Activated T-cell treated with anti-CD3 and anti-CD28 coated beads, Interleukin-2, amount 50 U/mL, for 72 hours (primary cell): Measurements from ENCODE around the gene RAB5B. TPM values are rescaled to one million over a fixed set of nuclear protein-coding genes. Genes with fewer than 3 reads are reported as not detected.
A peak's percentile ranks its signal among the peaks of the same experiment; 100 is the strongest.

Experiments
- ATAC-seq, 2 donors: fragments of 150-1000 bp; cut with Tn5 transposase; replicated peaks in 1 of 2; 2 replicates each; pipeline ENCODE4 v1.10.0; 2021; ENCODE audit warnings: moderate library complexity in 2 of 2, mild to moderate bottlenecking in 1 of 2
- DNase-seq, 2 donors: peaks; one replicate each; pipeline ENCODE4 v3.0.0; 2021 to 2022; ENCODE audit warnings: mixed read lengths in 1 of 2
- H3K27ac Mint-ChIP-seq: one replicate; pipeline ENCODE4 v1.8.0; 2022; ENCODE audit warnings: mild to moderate bottlenecking, moderate library complexity, mixed read lengths
- H3K27me3 Mint-ChIP-seq: one replicate; pipeline ENCODE4 v1.8.0; 2022; ENCODE audit warnings: low read depth, mixed read lengths
- H3K36me3 Mint-ChIP-seq, 2 donors: one replicate each; pipeline ENCODE4 v1.8.0; 2022; ENCODE audit warnings: mixed read lengths in 2 of 2, mild to moderate bottlenecking in 1 of 2; ENCODE audit not compliant: insufficient read depth in 2 of 2
- H3K4me1 Mint-ChIP-seq: one replicate; pipeline ENCODE4 v1.8.0; 2022; ENCODE audit warnings: low read depth, mixed read lengths
- H3K4me3 Mint-ChIP-seq, 2 donors: one replicate each; pipeline ENCODE4 v1.8.0; 2022; ENCODE audit warnings: mild to moderate bottlenecking in 2 of 2, mixed read lengths in 2 of 2, moderate library complexity in 2 of 2
- H3K9me3 Mint-ChIP-seq, 2 donors: one replicate each; pipeline ENCODE4 v1.8.0; 2022; ENCODE audit warnings: mixed read lengths in 2 of 2
- total RNA-seq, 2 donors: library from RNA; stranded (reverse); gene quantifications; one replicate each; pipeline ENCODE4 v1.2.3, GENCODE V29; 2022

RAB5B gene
- total RNA-seq, 2 donors from 2014 or later, result 49.4 to 56.6 TPM

DNA sequence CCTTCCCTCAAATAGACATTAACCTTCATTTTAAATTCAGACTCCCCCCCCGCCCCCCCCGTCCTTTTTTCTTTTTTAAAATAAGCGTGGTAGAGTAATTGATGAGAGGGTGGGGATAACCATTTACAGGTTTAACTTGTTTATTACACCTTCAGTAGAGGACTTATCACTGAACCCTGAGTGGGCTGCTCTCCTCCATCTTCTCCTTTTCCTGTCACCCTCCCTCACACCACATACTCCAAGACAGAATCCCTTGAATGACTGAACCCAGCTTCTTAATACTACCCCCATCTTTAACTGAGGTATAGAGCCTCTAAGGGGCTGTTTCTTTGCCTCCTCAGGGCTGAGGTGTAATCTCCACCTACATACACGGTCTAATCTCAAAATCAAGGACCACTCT, 43.3 kb downstream of the RAB5B start:
- no peak for DNase-seq
- no peaks in the 10 kb centered on the region for H3K27me3 Mint-ChIP-seq
- no peak overlapping the region for H3K27ac Mint-ChIP-seq
- no peak for ATAC-seq
- no peaks in the 10 kb centered on the region for H3K9me3 Mint-ChIP-seq
- H3K4me3 Mint-ChIP-seq, result no peak overlapping the region
- H3K4me1 Mint-ChIP-seq, result peaks cover 38% of the 10 kb centered on the region
- H3K36me3 Mint-ChIP-seq, result peaks cover 0 to 2% of the 10 kb centered on the region in 2 donors

DNA sequence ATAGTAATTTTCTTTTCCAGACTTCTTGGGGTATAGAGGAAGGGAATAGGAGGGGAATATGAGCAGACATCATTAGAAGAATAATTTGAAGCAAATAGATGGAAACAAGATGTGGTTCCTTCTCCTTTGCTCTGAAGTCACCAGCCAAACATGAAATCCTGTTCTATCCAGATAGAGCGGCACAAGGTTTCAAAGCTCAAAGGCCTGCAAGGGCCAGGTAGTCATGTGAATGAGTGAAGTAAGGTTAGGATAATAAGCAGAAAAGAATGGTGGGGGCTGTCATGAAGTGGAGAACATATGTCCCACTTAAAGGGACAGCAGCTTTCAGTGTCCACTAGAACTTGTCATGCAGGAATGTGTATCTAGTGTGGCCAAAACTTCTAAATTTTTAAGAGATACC, 44.5 kb downstream of the RAB5B start:
- no peaks in the 10 kb centered on the region for H3K9me3 Mint-ChIP-seq
- H3K27me3 Mint-ChIP-seq, result no peaks in the 10 kb centered on the region
- no peak overlapping the region for H3K27ac Mint-ChIP-seq
- H3K4me1 Mint-ChIP-seq, result peaks cover 49% of the 10 kb centered on the region
- no peak overlapping the region for H3K4me3 Mint-ChIP-seq
- peaks cover 0 to 2% of the 10 kb centered on the region in 2 donors for H3K36me3 Mint-ChIP-seq
- no peak for DNase-seq
- no peak for ATAC-seq

DNA sequence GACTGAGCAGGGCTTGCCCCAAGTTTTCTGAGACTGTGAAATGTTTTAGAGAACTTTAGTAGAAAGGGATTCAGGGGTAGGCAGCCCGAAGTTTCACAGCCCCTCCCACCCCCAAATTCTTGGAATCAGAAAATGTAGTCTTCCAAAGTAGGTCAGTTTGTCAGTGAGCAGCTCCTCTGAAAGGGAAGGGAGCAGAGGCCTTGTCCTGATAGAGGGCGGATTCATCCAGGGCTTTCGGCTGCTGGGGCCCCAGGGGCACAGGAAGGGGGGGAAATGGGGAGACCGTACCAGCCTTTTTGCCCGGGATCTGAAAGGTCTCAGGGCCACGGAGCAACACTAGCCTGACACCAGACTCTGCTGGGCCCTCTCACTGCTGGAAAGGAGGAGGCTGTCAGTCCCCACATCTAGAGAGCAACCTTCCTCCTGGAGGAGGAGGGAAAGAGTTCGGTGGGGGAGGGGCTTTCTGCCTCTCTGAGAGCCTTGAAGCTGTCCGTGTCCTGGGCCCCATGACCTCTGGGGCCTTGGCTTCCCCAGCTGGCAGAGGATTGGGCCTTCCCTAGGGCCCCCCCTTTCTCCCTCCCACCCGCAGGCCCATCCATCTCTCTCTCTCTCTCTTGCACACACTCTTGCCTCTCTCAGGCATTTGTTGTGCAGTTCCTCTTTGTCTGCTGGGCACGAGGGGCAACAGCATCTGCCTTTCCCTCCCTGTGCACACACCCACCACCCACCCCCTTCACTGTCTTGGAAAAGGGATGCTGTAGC, 46.7 kb downstream of the RAB5B start, which contains the start of gene IKZF4:
Gene IKZF4 (plus strand): TSS at position 621 of the 762 bp plus-strand sequence. CDS start 451 bp downstream, outside the sequence.
- H3K4me1 Mint-ChIP-seq, result peaks cover 52% of the 10 kb centered on the region

DNA sequence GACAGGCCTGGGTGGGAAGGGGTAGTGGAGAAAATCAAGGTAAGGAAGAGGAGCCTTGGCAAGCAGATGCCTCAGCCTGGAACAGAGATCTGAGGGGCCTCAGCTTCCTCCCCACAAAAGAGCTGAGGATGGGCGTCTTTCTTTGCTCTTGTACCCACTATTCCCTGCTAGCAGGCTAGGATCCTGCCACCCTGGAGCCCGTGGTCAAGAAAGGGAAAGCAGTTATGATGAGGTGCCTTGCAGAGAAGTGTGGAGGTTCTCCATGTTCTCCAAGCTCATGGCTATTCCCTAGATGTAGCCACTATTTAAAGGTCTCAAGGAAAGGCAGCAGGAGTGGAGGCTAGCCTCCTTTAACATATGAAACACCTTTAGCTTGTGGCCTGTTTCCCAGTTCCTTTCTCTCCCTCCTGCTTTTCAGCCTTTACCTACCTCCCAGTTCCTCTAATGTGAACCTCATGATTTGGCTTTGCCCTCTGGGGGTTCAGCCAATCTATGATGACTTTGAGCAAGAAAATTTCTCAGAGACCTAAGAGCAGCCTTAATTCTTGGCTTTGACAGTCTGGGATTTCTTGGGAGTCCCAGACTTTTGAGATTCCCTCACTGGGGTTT, 48.1 kb downstream of the RAB5B start:
- Mint-ChIP-seq H3K4me1 (peaks cover 43% of the 10 kb centered on the region), H3K27me3 (no peaks in the 10 kb centered on the region), H3K36me3 (peaks cover 2% of the 10 kb centered on the region in 2 donors), H3K4me3 (peak overlapping the region; percentile 95 to 97), H3K9me3 (no peaks in the 10 kb centered on the region), H3K27ac (peak overlapping the region; percentile 96)
- no peak for ATAC-seq
- DNase-seq, result no peak

More for the DNA sequence above, 46.7 kb downstream of the RAB5B start, which contains the start of gene IKZF4:
- peaks cover under 1 to 2% of the 10 kb centered on the region in 2 donors for H3K36me3 Mint-ChIP-seq
- no peaks in the 10 kb centered on the region for H3K9me3 Mint-ChIP-seq
- peak within 1 kb of the TSS; percentile 95 to 97 for H3K4me3 Mint-ChIP-seq
- peak within 1 kb of the TSS; percentile 96 for H3K27ac Mint-ChIP-seq
- H3K27me3 Mint-ChIP-seq, result no peaks in the 10 kb centered on the region
- DNase-seq (peak in 1 of 2 donors; percentile 29), ATAC-seq (peak; percentile 41 to 45)

DNA sequence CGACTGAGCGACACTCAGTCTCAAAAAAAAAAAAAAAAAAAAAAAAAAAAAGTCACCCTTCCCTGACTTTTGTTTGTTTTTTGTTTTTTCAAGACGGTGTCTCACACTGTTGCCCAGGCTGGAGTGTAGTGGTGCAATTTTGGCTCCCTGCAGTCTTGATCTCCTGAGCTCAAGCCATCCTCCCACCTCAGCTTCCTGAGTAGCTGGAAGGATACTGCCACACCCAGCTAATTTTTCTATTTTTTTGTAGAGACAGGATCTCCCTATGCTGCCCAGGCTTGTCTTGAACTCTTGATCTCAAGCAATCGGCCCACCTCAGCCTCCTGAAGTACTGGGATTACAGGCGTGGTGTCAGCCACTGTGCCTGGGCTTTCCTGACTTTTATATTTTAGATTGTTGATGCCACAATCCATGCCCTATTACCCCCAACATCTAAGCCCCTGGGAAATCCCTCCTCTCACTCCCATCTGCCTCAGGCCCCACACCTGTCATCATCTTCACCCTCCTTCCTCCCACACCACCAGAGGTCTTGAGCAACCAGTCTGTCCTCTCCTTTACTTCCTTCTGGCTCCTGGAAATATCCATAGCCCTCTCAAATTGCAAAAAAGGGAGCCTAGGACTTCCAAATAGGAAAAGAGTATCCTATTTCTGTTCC, 54.8 kb downstream of the RAB5B start:
- no peak overlapping the region for H3K27ac Mint-ChIP-seq
- no peak for DNase-seq
- no peak overlapping the region for H3K4me3 Mint-ChIP-seq
- H3K4me1 Mint-ChIP-seq, result peaks cover 45% of the 10 kb centered on the region
- H3K9me3 Mint-ChIP-seq, result no peaks in the 10 kb centered on the region
- no peaks in the 10 kb centered on the region for H3K27me3 Mint-ChIP-seq
- peaks cover 2 to 27% of the 10 kb centered on the region in 2 donors for H3K36me3 Mint-ChIP-seq
- ATAC-seq, result no peak

DNA sequence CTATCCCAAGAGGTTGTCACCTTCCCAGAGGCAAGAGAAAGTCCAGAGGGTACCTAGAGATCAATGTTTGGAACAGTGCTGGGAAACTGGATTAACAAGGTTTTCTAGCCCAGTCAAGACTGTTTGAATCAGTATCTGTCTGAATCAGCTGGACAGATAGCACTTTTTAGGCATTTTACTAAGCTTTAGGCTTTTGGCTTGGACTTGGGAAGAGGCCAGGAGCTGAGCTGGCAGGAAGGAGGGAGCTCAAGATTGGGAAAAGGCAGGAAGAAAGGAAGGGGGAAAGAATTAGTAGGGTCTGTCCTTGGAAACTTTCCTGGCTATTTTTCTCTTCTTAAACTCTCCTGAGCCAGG, 55.3 kb downstream of the RAB5B start:
- DNase-seq, result no peak
- Mint-ChIP-seq H3K9me3 (no peaks in the 10 kb centered on the region), H3K36me3 (peaks cover 2 to 31% of the 10 kb centered on the region in 2 donors), H3K27ac (peak overlapping the region; percentile 52), H3K4me1 (peaks cover 43% of the 10 kb centered on the region), H3K4me3 (no peak overlapping the region), H3K27me3 (no peaks in the 10 kb centered on the region)
- ATAC-seq, result no peak

DNA sequence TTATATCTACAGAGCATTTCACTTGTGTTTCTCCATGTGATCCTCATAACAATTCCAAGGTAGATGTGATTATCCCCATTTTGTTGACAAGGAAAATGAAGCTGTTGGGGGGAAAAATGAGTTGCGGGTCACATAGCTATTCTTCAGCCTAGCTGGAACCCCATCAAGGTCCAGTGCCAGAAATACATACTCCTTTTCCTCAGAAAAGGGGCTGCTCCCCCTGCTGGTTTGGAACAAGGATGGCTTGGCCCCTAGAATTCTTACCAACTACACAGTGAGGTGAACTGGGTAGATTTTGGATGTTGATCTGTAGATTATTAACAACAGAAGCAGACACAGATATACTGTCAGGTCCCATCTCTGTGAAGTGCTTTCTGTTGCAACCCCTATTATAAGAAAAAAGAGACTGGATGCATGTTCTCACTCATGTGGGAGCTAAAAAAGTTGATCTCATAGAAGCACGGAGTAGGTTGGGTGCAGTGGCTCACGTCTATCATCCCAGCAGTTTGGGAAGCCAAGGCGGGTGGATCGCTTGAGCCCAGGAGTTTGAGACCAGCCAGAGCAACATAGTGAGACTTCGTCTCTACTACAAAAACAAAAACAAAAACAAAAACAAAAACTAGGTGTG, 55.9 kb downstream of the RAB5B start:
- Mint-ChIP-seq H3K27me3 (no peaks in the 10 kb centered on the region), H3K4me3 (no peak overlapping the region), H3K9me3 (no peaks in the 10 kb centered on the region), H3K27ac (peak overlapping the region; percentile 52), H3K36me3 (peaks cover 2 to 31% of the 10 kb centered on the region in 2 donors), H3K4me1 (peaks cover 49% of the 10 kb centered on the region)
- ATAC-seq (peak in 1 of 2 donors; percentile 38), DNase-seq (peak; percentile 46 to 49)

DNA sequence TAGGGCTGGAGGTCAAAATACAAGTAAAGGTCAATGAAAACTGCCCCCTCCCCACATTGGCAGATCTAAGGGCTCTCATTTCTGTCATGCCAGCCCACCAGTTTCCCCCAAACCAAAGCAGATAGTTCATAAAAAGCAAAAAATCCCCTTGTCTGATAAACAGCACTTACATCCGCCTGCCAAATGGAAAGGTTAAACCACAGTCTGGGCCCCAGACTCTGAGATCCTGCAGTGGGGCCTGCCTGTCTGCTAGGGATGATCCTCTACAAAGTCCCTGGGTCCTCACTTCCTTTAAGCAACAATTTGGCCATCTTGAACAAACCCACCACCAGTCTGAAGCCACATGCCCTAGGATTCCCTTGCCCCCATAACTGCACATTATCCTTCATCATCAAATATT, 58.1 kb downstream of the RAB5B start:
- Mint-ChIP-seq H3K4me3 (peak overlapping the region; percentile 55 to 78), H3K9me3 (no peaks in the 10 kb centered on the region), H3K27me3 (no peaks in the 10 kb centered on the region), H3K27ac (peak overlapping the region; percentile 98), H3K4me1 (peaks cover 49% of the 10 kb centered on the region), H3K36me3 (peaks cover 9 to 33% of the 10 kb centered on the region in 2 donors)
- ATAC-seq, result peak; percentile 40 to 59
- peak in 1 of 2 donors; percentile 24 for DNase-seq

DNA sequence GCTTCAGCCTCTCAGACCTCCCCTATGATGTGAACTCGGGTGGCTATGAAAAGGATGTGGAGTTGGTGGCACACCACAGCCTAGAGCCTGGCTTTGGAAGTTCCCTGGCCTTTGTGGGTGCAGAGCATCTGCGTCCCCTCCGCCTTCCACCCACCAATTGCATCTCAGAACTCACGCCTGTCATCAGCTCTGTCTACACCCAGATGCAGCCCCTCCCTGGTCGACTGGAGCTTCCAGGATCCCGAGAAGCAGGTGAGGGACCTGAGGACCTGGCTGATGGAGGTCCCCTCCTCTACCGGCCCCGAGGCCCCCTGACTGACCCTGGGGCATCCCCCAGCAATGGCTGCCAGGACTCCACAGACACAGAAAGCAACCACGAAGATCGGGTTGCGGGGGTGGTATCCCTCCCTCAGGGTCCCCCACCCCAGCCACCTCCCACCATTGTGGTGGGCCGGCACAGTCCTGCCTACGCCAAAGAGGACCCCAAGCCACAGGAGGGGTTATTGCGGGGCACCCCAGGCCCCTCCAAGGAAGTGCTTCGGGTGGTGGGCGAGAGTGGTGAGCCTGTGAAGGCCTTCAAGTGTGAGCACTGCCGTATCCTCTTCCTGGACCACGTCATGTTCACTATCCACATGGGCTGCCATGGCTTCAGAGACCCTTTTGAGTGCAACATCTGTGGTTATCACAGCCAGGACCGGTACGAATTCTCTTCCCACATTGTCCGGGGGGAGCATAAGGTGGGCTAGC, 60.9 kb downstream of the RAB5B start:
- ATAC-seq (peak; percentile 81 to 82), DNase-seq (peak; percentile 43 to 55)
- H3K27ac Mint-ChIP-seq, result no peak overlapping the region
- peaks cover 53% of the 10 kb centered on the region for H3K4me1 Mint-ChIP-seq
- H3K4me3 Mint-ChIP-seq, result peak overlapping the region; percentile 61 to 63
- no peaks in the 10 kb centered on the region for H3K27me3 Mint-ChIP-seq
- no peaks in the 10 kb centered on the region for H3K9me3 Mint-ChIP-seq
- peaks cover 8 to 26% of the 10 kb centered on the region in 2 donors for H3K36me3 Mint-ChIP-seq

DNA sequence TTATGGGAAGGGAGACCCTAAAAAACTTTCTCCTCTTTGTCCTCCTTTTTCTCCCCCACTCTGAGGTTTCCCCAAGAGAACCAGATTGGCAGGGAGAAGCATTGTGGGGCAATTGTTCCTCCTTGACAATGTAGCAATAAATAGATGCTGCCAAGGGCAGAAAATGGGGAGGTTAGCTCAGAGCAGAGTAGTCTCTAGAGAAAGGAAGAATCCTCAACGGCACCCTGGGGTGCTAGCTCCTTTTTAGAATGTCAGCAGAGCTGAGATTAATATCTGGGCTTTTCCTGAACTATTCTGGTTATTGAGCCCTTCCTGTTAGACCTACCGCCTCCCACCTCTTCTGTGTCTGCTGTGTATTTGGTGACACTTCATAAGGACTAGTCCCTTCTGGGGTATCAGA, 63.3 kb downstream of the RAB5B start:
- no peaks in the 10 kb centered on the region for H3K9me3 Mint-ChIP-seq
- peak overlapping the region in 1 of 2 donors; percentile 33 for H3K4me3 Mint-ChIP-seq
- H3K27ac Mint-ChIP-seq, result peak overlapping the region; percentile 59
- H3K27me3 Mint-ChIP-seq, result no peaks in the 10 kb centered on the region
- H3K36me3 Mint-ChIP-seq, result peaks cover 11 to 21% of the 10 kb centered on the region in 2 donors
- H3K4me1 Mint-ChIP-seq, result peaks cover 52% of the 10 kb centered on the region
- DNase-seq (no peak), ATAC-seq (no peak)

DNA sequence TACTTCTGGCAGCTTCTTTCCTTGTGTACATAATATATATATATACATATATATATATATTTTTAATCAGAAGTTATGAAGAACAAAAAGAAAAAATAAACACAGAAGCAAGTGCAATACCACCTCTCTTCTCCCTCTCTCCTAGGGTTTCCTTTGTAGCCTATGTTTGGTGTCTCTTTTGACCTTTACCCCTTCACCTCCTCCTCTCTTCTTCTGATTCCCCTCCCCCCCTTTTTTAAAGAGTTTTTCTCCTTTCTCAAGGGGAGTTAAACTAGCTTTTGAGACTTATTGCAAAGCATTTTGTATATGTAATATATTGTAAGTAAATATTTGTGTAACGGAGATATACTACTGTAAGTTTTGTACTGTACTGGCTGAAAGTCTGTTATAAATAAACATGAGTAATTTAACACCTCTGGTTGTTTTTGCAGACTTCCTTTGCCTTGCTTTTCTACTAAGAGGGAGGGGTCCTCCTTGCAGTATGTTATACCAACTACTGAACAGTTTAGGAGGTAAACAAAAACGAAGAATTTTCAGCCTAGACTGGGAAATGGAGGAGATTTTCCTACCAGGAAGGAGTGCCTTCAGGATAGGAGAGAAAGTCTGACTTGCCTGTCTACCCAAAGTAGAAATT, 64.3 kb downstream of the RAB5B start:
- Mint-ChIP-seq H3K36me3 (peaks cover 15 to 23% of the 10 kb centered on the region in 2 donors), H3K9me3 (no peaks in the 10 kb centered on the region), H3K4me1 (peaks cover 53% of the 10 kb centered on the region), H3K27ac (peak overlapping the region; percentile 90), H3K4me3 (no peak overlapping the region), H3K27me3 (no peaks in the 10 kb centered on the region)
- no peak for ATAC-seq
- DNase-seq, result no peak

DNA sequence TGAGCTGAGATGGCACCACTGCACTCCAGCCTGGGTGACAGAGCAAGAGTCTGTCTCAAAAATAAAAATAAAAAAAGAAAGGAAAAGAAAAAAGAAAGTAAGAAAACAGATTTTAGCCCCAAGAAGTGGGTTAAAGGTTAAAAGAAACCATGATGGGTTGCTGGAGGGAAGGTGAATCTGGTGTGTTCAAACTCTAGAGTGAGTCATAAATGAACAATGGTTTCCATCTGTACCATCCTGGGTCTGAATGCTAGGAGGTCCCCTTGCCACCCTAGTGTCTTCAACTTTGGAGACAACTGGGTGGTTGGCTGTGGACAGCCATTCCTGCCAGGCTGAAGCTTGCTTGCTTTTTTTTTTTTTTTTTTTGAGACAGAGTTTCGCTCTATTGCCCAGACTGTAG, 66.3 kb downstream of the RAB5B start:
- Mint-ChIP-seq H3K4me3 (peak overlapping the region; percentile 95 to 96), H3K36me3 (peaks cover 15 to 26% of the 10 kb centered on the region in 2 donors), H3K4me1 (peaks cover 55% of the 10 kb centered on the region), H3K27me3 (no peaks in the 10 kb centered on the region), H3K27ac (peak overlapping the region; percentile 98), H3K9me3 (no peaks in the 10 kb centered on the region)
- peak; percentile 42 to 51 for DNase-seq
- ATAC-seq, result peak; percentile 51 to 53
